Glomerular visceral epithelial cell (primary cell): ENCODE measurements around the gene SLC44A1.

ENCODE experiments used
- DNase-seq: peaks from one replicate; pipeline ENCODE4 v3.0.0-alpha.2; 2016; ENCODE audit errors: extremely low spot score

The SLC44A1 gene

DNA sequence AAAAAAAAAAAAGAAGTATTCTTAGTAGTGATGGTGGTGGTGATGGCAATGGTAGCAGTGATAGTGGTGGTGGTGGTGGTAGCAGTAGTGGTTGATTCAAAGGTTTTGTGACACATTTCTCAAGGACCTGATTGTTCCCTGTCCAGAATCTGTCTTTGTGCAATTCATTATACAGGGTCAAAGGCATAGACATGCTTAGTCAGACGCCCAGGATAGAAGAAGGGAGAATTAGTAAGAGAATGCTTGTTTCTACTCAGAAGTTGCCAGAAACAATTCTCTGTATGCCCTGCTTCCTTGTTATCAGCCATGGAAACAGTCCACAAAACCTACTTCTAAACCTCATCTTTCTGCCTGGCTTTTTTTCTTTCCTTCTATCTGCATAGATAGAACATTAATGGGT is 89.4 kb downstream of the SLC44A1 start:
- DNase-seq, result no peak

DNA sequence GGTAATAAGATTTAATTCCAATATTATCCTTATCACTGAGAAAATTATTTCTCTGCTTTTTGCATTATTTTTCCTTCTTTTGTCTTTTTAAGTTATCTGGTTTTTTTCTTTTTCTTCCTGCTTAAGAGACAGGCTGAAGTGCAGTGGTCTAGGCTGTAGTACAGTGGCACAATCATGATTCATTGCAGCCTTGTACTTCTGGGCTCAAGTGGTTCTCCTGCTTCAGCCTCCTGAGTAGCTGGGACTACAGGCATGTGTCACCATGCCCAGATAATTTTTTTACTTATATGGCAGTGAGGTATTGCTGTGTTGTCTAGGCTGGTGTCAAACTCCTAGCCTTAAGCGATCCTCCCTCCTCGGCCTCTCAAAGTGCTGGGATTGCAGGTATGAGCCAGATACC is 93.9 kb downstream of the SLC44A1 start:
- DNase-seq, result no peak

DNA sequence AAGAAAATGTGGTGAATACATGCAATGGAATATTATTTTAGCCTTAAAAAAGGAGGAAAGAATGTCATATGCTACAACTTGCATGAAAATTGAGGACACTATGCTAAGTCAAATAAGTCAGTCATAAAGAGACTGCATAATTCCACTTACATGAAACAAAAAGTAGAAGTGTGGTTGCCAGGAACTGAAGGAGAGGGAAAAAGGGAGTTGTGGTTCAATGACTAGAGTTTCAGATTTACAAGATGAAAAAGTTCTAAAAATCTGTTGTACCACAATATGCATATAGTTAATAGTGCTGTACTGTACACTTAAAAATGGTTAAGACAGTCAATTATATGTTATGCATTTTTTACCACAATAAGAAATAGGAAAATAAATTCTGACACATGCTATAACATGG is 95.4 kb downstream of the SLC44A1 start:
- DNase-seq, result no peak

DNA sequence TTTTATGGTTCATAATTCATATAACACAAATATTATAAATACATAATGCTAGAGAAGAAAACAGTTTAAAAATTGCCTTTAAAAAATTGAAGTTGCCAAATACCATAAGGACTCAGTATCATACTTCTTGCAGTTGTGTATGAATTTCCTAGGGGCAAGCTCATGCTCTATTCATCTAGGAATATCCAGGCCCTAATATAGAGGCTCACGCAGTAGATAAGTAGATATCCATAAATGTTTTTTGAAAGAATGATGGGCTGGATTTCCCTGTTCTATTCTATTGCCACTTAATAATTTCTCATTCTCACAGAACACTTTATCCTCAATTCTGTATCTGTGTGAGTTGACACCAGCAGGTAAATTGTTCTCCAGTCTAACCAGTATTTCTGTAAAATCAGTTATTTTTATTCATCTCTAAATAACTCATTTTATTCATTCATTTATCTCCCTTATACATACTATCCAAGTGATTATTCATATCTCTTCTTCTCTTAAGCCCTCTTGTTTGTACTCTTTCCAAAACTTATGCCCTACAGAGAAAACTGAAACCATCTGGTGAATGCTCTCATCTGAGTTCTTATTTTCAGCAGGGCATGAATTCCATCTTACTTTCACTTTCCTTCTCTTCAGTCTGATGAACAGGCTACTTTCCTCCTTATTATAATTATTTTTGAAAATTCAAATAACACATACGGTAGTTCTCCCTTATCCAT is 97.1 kb downstream of the SLC44A1 start:
- peak; percentile 11 for DNase-seq

DNA sequence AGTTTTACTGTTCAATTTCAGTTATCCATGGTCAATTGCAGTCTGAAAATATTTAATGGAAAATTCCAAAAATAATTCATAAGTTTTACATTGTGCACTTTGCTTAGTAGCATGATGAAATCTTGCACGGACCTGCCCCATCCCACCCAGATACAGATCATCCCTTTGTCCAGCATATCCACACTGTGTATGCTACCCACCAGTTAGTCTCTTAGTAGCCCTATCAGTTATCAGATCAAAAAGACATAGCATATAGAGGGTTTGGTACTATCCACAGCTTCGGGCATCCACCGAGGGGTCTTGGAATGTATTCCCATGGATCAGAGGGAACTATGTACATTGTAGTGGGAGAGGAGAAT is 97.7 kb downstream of the SLC44A1 start:
- DNase-seq, result no peak

DNA sequence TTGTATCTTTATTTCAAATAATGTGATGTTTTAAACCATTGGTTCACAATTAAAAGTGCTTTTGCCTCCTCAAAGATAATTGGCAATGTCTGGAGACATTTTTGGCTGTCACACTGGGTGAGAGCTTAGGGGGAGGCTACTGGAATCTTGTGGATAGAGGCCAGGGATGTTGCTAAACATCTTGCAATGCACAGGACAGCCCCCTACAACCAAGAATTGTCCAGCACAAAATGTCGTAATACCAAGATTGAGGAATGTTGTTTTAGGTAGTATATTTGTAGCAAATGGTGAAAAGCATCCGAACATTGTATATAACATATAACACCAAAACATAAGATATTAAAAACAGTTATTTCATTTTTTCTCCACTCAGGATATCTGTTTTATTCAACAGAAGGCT is 99.8 kb downstream of the SLC44A1 start:
- DNase-seq, result no peak

DNA sequence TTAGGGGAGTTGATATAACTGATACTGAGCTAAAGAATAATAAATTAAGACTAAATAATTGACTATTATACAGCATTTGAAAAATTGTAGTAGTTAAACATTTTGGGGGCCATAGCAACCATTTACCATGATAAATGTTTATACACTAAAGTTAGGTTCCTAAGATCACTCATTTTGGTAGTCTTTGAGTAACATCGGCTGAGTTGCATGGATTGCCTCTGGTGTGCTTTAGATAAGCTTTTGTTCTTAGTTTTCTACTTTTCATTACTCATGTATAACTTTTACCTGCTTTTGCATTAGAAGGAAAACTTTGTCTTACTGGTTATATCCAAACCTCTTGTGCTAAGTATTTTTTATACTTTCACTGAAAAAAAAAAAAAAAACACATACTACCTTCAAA is 101.2 kb downstream of the SLC44A1 start:
- no peak for DNase-seq

DNA sequence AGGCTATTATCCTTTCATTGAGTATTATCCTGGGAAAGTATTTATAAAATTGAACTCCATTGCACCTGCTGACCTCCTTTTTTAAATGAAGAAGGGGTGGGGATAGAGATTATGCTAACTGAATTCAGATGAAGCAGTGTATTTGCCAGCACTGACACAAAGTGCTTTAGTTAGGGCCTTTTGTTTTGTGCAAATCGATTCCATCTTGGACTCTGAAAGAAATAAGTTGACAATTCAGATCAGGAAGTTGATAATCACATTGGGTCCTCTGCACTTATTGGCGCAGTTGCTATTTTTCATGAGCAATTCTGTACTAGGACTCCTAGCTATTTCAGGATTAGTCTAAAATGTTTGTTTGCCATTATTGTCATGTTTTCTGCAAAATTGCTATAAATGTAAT is 101.8 kb downstream of the SLC44A1 start:
- DNase-seq, result no peak

DNA sequence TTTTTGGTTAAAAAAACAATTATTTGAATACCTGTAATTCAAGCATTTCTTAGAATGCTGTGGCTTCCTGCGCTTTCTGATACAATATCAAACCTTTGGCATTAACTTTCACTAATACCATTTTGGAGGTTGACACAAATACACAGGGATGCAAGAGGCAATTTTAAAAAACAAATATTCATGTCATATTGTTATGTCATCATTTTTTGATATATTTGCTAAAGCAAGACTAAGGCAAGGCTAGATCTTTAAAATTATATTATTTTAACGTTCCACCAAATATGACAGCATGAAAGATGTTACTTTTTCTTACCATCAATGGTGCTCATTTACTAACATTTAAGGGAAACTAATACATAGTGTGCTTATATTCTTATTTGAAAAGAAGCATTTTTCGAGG is 110.0 kb downstream of the SLC44A1 start:
- no peak for DNase-seq

DNA sequence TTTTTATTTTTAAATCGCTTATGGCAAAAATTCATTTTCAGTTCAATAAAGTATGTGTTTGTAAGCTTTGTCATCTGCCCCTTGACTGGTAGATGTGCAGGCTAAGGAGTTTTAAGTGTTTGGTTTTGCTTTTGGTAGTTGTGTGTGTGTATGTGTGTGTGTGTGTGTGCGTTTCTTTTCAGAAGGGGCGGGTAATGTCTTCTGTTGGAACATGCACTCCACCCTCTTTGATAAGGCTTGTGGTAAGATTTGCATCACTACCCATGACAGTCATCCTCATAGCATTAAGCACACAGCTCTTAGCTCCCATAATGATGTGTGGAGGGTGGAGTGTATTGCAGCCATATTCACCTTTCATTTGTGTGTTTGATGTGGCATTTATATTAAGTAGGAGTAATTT is 111.3 kb downstream of the SLC44A1 start:
- peak; percentile 19 for DNase-seq

DNA sequence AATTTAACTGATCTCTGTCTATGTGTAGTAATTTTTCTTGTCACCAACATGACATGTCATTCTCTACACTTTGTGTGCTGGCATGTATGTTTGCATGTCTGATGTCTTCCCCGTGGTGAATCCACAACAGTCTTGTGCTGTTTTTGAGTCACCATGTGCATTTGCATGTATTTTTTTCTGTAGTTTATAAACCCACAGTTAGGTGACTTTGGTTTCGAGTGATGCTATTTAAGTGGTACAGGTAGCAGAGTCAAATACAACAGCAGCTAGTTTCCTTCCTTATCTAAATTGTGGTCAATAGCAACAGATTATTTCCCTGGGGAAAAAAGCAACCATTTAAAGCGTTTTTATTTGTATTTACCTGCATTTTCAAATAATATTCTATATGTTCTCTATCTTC is 113.5 kb downstream of the SLC44A1 start:
- DNase-seq, result no peak

DNA sequence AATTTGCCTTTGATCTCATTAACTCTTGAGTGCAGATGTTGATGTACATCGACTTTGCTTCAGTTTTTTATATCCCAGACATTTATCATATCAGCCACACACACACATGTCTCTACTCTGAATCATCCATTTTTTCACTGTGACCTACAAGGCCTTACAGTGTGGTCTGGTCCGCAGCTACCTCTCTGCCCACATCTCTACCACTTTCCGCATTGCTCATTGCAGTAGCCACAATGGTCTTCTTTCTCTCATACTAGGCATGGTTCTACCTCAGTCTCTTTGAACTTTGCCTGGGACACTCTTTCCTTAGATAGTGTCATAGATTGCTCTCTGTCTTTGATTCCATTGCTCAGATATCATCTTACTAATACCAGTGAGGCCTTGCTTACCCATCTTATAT is 115.4 kb downstream of the SLC44A1 start:
- peak; percentile 6 for DNase-seq

DNA sequence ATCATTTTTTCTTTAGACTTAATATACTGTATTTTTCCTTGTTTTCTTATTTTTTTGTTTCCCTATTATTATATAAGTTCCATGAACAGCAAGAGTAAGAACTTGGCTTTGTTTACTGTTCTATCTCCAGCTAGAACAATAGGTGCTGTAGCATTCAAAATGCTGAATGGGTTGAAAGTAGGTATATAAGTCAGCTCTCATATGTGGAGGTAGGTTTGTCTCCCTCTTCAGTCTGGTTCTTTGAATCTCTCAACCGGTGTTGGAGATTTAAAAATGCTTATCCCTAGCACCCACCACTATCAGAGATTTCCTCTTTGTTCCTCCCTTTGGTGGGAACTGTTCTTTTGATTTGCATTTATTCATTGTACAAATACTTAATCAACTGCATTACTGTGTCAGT is 115.9 kb downstream of the SLC44A1 start:
- DNase-seq, result no peak

DNA sequence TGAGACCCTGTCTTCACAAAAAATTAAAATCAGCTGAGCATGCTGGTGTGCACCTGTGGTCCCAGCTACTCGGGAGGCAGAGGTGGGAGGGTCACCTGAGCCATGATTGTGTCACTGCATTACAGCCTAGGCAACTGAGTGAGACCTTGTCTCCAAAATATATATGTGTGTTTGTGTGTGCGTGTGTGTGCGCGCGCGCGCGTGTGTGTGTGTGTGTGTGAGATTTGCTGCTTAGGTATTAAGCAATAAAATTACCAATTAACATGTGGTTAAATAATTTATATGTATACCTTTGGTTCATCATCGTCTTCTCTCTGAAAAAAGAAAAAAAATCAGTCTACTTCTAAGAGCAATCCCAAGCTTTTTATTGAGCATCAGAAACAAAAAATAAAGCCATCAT is 117.4 kb downstream of the SLC44A1 start:
- DNase-seq, result no peak

DNA sequence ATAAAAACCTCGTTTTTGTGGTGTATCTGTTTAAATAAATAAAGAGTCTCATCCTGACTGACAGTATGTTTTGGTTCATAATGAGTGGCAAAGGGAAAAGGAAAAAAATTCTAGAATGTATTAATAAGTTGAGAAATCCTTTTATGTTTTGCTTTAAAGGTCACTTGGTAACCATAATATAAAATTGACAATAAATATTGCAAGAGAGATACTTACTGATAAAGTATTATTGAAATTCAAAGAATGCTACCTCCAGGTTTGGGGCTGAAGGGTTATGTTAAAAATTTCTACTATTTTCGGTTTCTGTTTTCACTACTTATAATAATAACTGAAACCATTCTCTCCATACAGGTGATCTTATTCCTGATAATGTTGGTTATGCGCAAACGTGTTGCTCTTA is 118.0 kb downstream of the SLC44A1 start:
- DNase-seq, result no peak

DNA sequence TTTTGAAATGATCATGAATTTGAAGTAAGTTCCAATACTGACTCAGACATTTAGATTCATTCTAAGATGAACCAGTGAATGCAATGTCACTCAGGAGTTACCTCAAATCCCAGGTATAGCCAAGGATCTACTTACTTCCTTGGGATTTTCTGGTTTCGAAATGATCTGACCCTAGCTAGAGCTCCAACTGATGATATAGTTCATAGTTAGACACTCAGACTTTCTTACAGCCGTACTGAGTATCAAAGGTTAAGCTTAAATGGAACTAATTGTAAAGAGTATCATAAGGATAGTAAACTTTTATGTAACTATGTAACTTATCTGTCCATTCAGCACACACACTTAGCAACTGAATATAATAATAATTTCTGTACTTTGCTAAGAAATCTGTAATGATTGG is 119.4 kb downstream of the SLC44A1 start:
- no peak for DNase-seq

DNA sequence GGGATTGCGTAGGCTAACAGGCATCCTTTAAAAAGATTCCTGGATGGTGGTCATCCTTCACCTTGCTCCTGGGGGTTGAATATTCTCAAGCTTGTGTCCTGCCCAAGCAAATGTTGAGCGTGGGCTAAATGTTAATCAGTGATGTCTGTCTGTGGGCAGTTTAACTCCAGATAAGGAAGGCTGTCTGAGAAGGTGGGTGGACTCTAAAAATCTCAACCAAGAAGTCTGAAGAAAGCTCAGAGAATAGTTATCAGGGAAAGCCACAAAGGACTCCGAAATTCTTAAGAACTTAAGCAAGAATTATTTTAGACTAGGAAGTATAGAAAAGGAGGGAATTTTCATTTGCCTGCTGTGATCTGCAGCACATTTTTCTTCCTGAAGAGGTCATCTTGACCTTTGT is 125.5 kb downstream of the SLC44A1 start:
- no peak for DNase-seq

DNA sequence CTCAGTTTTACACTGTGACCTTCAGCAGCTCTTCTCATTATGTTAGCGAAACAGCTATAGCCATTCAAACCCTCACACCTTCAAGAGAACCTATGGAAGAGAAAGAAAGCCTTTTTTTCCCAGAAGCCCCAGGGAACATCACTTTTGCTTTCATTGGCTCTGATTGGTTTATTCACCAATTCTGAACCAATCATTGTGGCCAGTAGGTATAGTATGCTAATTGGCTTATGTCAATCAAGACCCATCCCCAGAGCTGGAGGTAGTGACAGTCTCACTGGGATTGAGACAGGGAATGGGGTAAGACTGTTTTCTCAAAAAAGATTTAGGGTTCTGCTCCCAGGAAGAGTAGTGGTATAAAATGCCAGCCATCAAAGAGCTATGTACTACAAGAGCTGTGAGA is 129.3 kb downstream of the SLC44A1 start:
- DNase-seq, result no peak

DNA sequence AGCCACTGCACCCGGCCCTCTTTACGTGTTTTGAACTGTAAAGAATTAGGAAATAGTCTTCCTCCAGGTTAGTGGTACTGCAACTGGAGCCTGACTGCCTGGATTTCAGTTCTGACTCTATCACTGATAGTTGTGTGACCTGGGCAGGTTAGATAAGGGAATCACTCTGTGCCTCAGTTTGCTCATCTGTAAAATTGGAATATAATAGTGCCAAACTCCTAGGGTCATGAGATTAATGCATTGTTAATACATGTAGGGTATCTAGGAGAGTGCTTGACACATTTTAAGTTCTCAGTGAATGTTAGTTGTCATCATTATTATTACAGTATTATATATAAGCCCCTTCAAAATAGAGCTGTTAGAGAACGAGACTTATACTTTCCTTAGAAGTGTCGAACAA is 130.9 kb downstream of the SLC44A1 start:
- DNase-seq, result no peak

DNA sequence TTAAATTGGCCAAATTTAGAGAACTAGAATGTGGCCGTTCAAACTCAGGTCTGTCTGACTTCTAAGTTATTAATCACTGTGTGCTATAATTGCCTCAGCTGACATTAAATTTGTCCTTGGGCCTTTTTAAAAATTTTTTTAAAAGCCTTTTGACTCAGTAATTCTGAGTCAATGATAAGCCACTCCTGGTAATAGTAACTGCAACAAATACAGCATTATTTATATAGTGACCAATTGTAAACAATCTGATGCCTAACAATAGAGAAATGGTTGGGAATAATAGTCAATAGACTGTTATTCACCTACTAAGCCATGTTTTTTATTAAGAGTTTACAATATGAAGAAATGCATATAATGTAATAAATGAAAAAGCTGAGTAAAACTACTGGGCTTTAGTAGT is 132.4 kb downstream of the SLC44A1 start:
- DNase-seq, result no peak

DNA sequence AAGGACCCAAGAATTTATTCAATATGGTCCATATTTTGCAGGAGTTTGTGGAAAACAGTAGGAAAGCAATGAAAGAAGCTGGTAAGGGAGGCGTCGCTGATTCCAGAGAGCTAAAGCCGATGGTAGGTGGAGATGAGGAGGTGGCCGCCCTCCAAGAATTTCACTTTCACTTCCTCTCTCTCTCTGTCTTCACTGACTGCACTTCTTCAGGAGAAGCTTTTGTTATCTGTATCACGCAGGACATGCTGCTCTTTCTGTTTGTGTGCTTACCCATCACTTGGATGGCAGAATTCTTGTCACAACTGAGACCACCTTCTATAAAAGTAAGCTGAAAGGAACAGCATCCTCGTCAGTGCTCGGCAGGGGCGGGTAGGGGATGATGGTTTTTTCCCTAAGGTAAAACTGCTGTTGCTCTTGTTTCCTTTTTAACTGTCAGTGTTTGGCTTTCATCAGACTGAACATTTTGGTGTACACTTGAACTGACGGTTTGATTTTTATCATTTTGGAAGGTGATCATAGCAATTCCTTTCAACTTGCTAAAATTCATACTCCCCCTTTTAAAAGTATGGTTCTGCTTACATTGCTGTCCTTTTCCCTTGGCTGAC is 141.0 kb downstream of the SLC44A1 start:
- no peak for DNase-seq

DNA sequence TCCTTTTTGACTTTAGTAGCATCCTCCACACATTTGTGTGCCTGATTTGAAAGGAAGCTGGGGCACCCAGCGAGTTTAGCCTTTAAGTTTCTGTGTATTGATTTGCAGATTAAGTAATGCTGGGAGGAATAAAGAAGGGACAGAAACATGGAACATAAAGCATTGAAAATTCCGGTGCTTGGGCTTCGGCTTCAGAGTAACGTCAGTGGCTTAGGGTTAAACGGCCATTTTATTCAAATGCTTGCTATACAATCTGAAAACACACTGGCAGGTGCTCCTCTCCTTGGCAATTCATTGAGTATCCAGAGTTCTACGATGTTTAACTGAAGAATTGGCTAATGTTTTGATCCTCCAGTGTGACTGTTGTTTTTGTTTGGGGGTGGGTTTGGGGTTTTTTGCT is 145.3 kb downstream of the SLC44A1 start:
- DNase-seq, result no peak

DNA sequence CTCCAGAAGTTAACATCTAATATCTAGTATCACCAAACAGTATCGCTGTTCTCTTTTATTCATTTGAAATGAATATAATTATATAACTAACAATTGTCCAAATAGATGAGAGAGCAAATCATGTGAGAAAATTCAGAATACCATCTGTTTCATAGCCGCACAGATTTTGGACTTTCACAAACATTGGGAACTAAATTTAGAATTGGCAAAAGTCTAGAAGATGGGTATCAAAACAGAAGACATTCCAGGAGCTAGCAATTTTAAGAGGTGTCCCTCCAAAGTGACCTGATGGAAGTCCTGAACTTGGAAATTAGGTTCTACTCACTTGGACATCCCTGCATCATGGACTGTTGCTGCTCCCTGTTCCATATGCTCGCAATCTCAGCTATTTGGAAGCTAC is 146.4 kb downstream of the SLC44A1 start:
- no peak for DNase-seq

DNA sequence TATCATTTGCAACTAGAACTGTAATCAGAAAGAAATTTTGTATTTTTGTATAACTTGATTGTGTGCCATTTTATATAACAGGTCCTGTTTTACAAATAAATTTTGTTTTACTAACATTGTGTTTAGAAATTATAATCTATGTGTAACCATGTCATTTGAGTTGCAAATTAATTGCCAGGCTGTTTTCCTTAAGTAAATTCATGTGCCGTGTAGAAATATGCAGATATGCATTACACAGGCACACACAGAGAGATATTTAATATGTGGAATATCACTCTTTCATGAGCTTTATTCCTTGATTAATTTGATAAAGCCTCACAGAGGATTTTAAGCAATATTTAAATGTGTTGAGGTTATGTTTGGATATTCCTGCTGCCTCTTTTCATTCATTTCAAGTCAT is 146.8 kb downstream of the SLC44A1 start:
- no peak for DNase-seq
